Smooth muscle cell (in vitro differentiated cells): ENCODE results near the gene ANO1. TPM values are rescaled to one million over a fixed set of nuclear protein-coding genes. Genes with fewer than 3 reads are reported as not detected.

ENCODE experiments used
- DNase-seq: peaks from one replicate; lab custom pipeline; 2025; ENCODE audit not compliant: unreplicated experiment; lab: John Stamatoyannopoulos, UW
- H2AFZ ChIP-seq: fragments of 200-600 bp; sonication (generic); 2 replicates; pipeline ENCODE4 v1.6.0; 2016; ENCODE audit warnings: antibody characterized with exemption, low read depth, mild to moderate bottlenecking
- H3F3A ChIP-seq: fragments of 200-600 bp; sonication (generic); 2 replicates; pipeline ENCODE4 v1.6.0; 2017; ENCODE audit warnings: antibody characterized with exemption, low read depth
- H3K27ac ChIP-seq: fragments of 200-600 bp; sonication (generic); 2 replicates; pipeline ENCODE4 v1.5.1; 2016; ENCODE audit warnings: low read depth, mild to moderate bottlenecking
- H3K27me3 ChIP-seq: fragments of 200-600 bp; sonication (generic); 2 replicates; pipeline ENCODE4 v1.6.1; 2016; ENCODE audit warnings: low read depth, mild to moderate bottlenecking
- H3K36me3 ChIP-seq: fragments of 200-600 bp; sonication (generic); 2 replicates; pipeline ENCODE4 v1.5.1; 2016; ENCODE audit warnings: low read depth
- H3K4me1 ChIP-seq: fragments of 200-600 bp; sonication (generic); 2 replicates; pipeline ENCODE4 v1.5.1; 2016; ENCODE audit warnings: low read depth
- H3K4me2 ChIP-seq: fragments of 200-600 bp; sonication (generic); 2 replicates; pipeline ENCODE4 v1.6.0; 2016; ENCODE audit warnings: mild to moderate bottlenecking
- H3K4me3 ChIP-seq: fragments of 200-600 bp; sonication (generic); 2 replicates; pipeline ENCODE4 v1.5.1; 2016; ENCODE audit warnings: mild to moderate bottlenecking
- H3K79me2 ChIP-seq: fragments of 200-600 bp; sonication (generic); 2 replicates; pipeline ENCODE4 v1.6.0; 2016; ENCODE audit warnings: low read depth, mild to moderate bottlenecking
- H3K9ac ChIP-seq: fragments of 200-600 bp; sonication (generic); 2 replicates; pipeline ENCODE4 v1.6.0; 2016; ENCODE audit warnings: low read depth
- H3K9me3 ChIP-seq: fragments of 200-600 bp; sonication (generic); replicated peaks from 2 replicates; pipeline ENCODE4 v1.5.1; 2016; ENCODE audit warnings: low read depth
- H4K20me1 ChIP-seq: fragments of 200-600 bp; sonication (generic); 2 replicates; pipeline ENCODE4 v1.6.0; 2016; ENCODE audit warnings: low read depth
- WGBS: methylation state at CpG from one replicate; pipeline ENCODE4 v1.1.7; 2016; ENCODE audit warnings: low lambda C conversion rate; 5-methylcytosine and 5-hydroxymethylcytosine counted together
- polyA plus RNA-seq: library from polyadenylated mRNA; unstranded; fragments of >200 nt; fragmentation: Nextera tagmentation; extraction: Ambion mirVana; gene quantifications from 2 replicates; pipeline ENCODE4 v1.2.1, GENCODE V29; 2016
- total RNA-seq: library from RNA; depleted of rRNA; stranded (reverse); fragments of >200 nt; gene quantifications from 2 replicates; pipeline ENCODE4 v1.2.3, GENCODE V29; 2014
- TF ChIP-seq, protein P1 (sequence below): fragments of 200-600 bp; sonication (generic); IDR thresholded peaks from 2 replicates; pipeline ENCODE4 v1.5.1; 2017; ENCODE audit warnings: borderline replicate concordance, mild to moderate bottlenecking, antibody characterized with exemption; ENCODE audit not compliant: insufficient read depth, poor library complexity, severe bottlenecking

The ANO1 gene
- total and polyA plus RNA-seq, 2 experiments from 2014 or later = 93.4 to 133 TPM

DNA sequence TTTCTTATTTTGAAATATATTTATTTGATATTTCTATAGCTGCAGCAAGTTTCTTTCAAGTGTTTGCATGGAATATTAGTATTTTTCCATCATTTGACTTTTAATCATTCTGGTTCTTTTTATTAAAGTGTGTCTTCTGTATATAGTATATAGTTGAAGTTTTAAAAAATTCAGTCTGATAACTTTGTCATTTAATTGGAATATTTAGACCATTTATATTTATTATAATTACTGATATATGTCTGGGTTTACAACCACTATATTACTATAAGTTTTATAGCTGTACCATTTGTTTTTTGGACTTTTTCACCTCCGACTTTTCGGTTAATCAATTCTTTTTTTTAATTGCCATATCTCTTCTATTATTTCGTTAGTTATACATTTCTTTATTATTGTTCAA, 22.7 kb upstream of the ANO1 start:
- Histone ChIP-seq H3F3A (no peaks in the 10 kb centered on the region), H3K36me3 (no peaks in the 10 kb centered on the region), H3K27ac (no peak overlapping the region), H3K4me2 (no peak overlapping the region), H3K4me1 (no peaks in the 10 kb centered on the region), H4K20me1 (no peaks in the 10 kb centered on the region), H3K9ac (no peak overlapping the region), H3K9me3 (peaks cover 5% of the 10 kb centered on the region), H3K79me2 (no peaks in the 10 kb centered on the region), H3K27me3 (no peaks in the 10 kb centered on the region), H2AFZ (no peak overlapping the region), H3K4me3 (no peak overlapping the region)
- TF ChIP-seq, protein P1, sequence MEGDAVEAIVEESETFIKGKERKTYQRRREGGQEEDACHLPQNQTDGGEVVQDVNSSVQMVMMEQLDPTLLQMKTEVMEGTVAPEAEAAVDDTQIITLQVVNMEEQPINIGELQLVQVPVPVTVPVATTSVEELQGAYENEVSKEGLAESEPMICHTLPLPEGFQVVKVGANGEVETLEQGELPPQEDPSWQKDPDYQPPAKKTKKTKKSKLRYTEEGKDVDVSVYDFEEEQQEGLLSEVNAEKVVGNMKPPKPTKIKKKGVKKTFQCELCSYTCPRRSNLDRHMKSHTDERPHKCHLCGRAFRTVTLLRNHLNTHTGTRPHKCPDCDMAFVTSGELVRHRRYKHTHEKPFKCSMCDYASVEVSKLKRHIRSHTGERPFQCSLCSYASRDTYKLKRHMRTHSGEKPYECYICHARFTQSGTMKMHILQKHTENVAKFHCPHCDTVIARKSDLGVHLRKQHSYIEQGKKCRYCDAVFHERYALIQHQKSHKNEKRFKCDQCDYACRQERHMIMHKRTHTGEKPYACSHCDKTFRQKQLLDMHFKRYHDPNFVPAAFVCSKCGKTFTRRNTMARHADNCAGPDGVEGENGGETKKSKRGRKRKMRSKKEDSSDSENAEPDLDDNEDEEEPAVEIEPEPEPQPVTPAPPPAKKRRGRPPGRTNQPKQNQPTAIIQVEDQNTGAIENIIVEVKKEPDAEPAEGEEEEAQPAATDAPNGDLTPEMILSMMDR = no peak
- 65% methylated on average over 3 of the region's 3 CpGs for WGBS
- DNase-seq = no peak

DNA sequence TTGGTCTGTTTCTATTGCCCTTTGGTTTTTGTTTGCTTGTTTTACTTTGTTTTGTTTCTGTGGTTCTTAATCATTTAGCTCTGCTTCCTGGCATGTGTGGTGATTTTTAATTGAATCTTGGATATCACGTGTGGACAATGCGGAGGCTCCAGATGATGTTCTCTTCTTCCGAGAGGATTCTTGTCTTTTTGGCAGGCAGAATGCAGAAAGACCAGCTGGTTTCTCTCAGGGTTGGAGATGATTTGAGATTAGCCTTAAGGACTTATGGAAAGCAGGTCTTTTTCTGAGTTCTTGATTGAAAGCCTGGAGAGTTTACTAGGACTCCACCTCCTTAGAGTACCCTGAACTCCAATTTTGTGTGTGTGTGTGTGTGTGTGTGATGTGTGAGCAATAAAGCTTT, 21.0 kb upstream of the ANO1 start:
- Histone ChIP-seq H3K36me3 (no peaks in the 10 kb centered on the region), H3K27me3 (no peaks in the 10 kb centered on the region), H3K4me1 (no peaks in the 10 kb centered on the region), H3F3A (no peaks in the 10 kb centered on the region), H3K4me2 (no peak overlapping the region), H3K27ac (no peak overlapping the region), H4K20me1 (no peaks in the 10 kb centered on the region), H3K9me3 (peaks cover 5% of the 10 kb centered on the region), H3K9ac (no peak overlapping the region), H2AFZ (no peak overlapping the region), H3K4me3 (no peak overlapping the region), H3K79me2 (no peaks in the 10 kb centered on the region)
- DNase-seq = no peak
- TF ChIP-seq, protein P1 = no peak
- WGBS = 72% methylated on average over 3 of the region's 3 CpGs

DNA sequence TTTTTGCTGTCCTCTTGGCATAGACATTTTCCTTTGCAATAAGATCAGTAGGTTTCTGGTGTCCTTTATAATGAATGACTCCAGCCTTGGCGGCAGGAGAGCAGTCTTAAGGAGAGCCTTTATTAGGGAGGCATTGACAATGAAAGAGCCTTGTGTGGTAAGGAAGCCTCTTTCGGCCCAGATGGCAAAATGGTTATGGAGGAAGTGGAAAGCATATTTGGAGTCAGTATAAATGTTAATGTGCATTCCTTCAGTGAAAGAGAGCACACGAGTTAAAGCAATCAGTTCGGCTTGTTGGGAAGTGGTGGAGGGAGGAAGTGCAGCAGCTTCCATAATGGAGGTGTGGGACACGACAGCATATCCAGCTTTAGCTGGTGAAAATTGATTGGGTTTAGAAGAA, 18.1 kb upstream of the ANO1 start:
- no peaks in the 10 kb centered on the region for H3K27me3 ChIP-seq
- H3K27ac ChIP-seq = no peak overlapping the region
- no peaks in the 10 kb centered on the region for H3K4me1 ChIP-seq
- H3K4me2 ChIP-seq = no peak overlapping the region
- H3F3A ChIP-seq = no peaks in the 10 kb centered on the region
- no peak for DNase-seq
- H3K9ac ChIP-seq = no peak overlapping the region
- H4K20me1 ChIP-seq = no peaks in the 10 kb centered on the region
- no peak overlapping the region for H3K4me3 ChIP-seq
- H3K36me3 ChIP-seq = no peaks in the 10 kb centered on the region
- H3K79me2 ChIP-seq = no peaks in the 10 kb centered on the region
- WGBS = 77% methylated on average over 5 of the region's 5 CpGs
- H2AFZ ChIP-seq = no peak overlapping the region
- TF ChIP-seq, protein P1 = no peak
- peaks cover 3% of the 10 kb centered on the region for H3K9me3 ChIP-seq

DNA sequence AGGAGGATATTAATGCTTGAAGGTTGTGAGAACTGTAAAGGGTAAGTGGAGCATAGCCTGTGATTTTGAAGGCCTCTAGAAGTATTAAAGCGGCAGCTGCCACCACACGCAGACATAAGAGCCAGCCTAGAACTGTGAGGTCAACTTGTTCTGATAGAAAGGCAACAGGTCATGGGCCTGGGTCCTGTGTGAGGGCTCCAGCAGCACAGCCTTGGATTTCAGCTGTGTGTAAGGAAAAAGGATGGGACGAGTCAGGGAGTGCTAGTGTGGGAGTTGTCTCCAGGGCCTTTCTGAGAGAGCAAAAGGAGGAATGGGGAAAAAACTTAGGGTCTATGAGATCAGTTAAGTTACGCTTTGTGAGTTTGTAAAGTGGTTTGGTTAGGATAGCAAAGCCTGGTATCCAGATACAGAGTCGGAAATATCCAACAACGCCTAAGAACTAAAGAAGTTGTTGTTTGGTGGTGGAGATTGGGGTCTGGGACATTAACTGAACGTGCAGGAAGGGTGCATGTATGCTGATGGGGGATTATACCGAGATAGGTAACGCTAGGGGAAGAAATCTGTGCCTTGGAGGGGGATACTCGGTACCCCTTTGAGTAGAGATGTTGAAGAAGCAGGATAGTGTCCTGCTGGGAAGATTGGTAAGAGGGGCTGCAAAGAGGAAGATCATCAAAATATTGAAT, 17.4 kb upstream of the ANO1 start:
- Histone ChIP-seq H3K9ac (no peak overlapping the region), H3K4me3 (no peak overlapping the region), H3K27ac (no peak overlapping the region), H3F3A (no peaks in the 10 kb centered on the region), H3K79me2 (no peaks in the 10 kb centered on the region), H3K4me2 (no peak overlapping the region), H2AFZ (no peak overlapping the region), H3K36me3 (no peaks in the 10 kb centered on the region), H3K9me3 (no peaks in the 10 kb centered on the region), H3K27me3 (no peaks in the 10 kb centered on the region), H4K20me1 (no peaks in the 10 kb centered on the region), H3K4me1 (no peaks in the 10 kb centered on the region)
- 91% methylated on average over 10 of the region's 10 CpGs for WGBS
- DNase-seq = no peak
- TF ChIP-seq, protein P1 = no peak
